HT-29 (cell line): ENCODE data around the gene ISLR2. TPM values are rescaled to one million over a fixed set of nuclear protein-coding genes. Genes with fewer than 3 reads are reported as not detected.

Experiments
- DNase-seq: peaks from one replicate; pipeline ENCODE4 v3.0.0-alpha.2; 2015; ENCODE audit warnings: low spot score
- total RNA-seq: library from RNA; depleted of rRNA; stranded (reverse); fragments of >200 nt; shearing (Covaris generic); gene quantifications from 2 replicates; pipeline ENCODE4 v1.2.3, GENCODE V29; 2014

Gene ISLR2
- total RNA-seq, 1 experiment from 2014 or later, result not detected

DNA sequence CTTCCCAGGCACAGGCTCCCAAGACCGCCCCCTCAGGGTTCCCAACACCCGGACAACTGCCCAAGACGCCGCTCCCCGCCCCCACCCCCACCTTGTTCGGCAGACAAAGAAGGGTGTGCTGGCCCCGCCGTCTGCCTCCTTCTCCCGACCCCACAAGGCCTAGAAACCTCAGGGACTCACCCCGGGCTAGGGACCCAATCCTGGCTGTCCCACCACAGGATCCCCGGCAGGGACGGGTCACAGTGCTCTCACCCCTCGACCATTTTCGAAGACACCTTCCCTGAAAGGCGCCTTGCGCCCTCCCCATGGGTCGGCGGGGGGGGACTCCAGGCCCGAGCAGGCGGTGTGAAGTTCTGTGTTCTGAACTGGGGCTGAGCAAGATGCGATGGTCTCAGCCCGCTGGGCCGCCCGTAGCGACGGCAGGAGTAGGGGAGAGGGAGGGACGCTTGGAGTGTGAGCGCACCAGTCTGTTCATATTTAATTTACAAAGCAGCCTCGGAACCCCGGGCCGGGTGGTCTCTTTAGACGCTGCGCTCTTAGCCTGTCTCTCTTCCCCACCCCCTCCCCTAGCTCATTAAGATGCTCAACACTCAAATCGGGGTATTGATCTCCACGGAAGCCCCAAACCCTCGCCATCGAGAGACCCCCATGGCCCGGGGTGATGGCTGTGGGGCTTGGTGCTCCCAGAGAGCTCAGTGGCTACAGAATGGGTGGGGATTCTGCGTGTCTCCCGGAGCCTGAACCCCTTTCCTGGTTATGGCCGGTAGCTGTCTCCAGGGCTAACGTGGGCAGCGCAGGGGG, 1.4 kb upstream of the ISLR2 start:
- no peak for DNase-seq

DNA sequence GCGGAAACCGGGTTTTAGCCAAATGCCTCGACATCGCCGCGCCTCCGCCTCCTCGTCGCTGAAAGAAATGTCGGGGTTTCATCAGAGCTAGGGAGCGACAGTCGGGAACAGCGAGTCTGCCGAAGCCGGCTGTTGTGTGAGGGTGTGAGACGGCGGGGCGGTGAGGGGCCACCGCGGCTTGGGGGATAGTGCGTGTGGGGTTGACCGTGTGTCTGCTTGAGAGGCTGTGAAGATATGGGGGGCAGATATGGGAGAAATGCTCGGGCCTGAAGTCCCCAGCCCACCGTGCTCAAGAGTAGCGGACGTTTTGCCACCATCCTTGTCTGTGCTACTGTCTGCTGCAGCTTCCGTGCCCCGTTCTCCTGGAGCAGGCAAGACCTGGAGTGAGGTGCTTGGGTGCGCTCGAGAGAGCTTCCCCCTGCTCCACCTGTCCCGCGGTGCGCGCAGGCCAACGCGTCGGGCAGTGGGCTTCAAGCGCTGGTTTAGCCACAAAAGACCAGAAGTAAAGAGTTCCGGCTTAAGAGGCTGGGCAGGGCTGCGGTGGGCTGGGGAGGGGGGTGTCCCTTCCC, 716 bp upstream of the ISLR2 start:
- no peak for DNase-seq

DNA sequence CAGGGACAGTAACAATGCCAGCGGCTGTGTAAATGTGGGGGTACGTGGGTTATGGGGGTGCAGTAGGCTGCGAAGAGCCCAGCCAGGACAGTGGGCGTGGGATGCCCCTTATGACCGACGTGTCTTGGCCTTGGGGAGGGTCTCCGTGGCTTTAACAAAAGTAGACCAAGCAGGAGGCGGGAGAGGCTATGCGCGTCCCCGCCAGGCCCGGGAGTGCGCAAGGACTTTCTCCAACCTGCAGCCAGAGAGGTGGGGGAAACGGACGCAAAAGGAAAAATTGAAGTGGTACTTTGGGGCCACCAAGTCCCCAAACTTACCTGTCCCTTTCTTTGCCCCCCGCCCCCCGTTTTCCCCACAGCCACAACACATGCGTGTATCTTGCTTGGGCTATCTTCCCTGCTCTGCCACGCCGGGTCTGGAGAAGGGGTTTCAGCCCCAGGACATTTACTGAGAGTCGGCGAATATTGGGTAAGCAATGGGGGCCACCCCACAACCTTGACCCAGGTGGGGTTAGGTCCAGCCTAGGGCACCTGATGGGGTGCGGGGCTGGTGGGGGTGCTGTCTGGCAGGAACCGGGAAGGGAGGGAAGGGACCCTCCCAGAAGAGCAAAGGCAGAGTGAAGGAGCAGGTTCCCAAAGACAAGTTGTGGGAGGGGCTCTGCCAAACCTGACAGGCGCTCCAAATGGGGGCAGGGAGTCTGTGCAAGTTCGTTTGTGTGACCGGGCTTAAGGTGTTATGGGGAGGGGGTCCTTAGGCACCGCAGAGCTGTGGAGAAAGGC, 652 bp downstream of the ISLR2 start:
- DNase-seq, result no peak

DNA sequence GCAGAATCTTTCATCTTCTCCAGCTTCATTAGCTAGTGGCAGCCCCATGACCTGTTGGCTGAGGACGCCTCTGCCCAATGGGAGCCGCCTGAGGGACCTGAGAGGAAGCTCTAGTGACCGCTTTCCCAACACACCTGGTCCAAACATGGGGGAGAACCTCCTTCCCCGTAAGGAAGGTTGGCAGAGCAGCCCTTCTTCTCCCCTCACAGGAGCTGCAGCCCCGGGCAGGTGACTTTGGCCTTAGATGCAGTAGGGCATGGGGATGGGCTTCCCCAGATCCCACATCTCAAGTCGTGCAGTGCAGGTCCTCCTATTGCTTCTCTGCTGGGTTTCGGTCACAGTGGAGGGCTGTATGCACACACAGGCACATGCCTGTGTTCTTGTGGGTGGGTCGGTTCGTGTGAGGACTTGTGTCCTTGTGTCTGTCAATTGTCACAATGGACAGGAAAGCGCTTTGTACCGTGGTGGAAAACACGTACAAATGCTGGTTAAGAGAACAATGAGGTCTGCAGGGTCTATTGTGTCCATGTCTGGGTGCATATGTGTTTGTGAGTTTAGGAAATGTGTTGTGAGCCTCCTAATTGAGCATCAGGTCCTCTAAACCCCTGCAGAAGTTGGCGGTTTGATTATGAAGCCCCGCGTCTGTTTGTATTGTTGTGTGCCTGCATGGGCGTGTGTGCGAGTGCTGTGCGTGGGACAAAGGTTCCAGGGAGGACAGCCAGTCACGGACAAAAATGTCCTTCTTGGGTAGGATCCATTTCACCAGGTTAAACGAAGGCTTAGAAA, 1.4 kb downstream of the ISLR2 start:
- DNase-seq, result no peak

DNA sequence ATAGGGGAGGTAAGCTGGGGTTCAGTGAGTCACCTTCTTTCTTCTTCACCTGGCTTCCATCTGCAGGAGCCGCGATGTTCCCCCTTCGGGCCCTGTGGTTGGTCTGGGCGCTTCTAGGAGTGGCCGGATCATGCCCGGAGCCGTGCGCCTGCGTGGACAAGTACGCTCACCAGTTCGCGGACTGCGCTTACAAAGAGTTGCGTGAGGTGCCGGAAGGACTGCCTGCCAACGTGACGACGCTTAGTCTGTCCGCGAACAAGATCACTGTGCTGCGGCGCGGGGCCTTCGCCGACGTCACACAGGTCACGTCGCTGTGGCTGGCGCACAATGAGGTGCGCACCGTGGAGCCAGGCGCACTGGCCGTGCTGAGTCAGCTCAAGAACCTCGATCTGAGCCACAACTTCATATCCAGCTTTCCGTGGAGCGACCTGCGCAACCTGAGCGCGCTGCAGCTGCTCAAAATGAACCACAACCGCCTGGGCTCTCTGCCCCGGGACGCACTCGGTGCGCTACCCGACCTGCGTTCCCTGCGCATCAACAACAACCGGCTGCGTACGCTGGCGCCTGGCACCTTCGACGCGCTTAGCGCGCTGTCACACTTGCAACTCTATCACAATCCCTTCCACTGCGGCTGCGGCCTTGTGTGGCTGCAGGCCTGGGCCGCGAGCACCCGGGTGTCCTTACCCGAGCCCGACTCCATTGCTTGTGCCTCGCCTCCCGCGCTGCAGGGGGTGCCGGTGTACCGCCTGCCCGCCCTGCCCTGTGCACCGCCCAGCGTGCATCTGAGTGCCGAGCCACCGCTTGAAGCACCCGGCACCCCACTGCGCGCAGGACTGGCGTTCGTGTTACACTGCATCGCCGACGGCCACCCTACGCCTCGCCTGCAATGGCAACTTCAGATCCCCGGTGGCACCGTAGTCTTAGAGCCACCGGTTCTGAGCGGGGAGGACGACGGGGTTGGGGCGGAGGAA, 2.6 kb downstream of the ISLR2 start:
- no peak for DNase-seq

DNA sequence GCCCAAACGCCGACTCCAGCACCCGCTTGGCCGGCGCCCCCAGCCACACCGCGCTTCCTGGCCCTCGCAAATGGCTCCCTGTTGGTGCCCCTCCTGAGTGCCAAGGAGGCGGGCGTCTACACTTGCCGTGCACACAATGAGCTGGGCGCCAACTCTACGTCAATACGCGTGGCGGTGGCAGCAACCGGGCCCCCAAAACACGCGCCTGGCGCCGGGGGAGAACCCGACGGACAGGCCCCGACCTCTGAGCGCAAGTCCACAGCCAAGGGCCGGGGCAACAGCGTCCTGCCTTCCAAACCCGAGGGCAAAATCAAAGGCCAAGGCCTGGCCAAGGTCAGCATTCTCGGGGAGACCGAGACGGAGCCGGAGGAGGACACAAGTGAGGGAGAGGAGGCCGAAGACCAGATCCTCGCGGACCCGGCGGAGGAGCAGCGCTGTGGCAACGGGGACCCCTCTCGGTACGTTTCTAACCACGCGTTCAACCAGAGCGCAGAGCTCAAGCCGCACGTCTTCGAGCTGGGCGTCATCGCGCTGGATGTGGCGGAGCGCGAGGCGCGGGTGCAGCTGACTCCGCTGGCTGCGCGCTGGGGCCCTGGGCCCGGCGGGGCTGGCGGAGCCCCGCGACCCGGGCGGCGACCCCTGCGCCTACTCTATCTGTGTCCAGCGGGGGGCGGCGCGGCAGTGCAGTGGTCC, 3.5 kb downstream of the ISLR2 start:
- DNase-seq, result no peak

DNA sequence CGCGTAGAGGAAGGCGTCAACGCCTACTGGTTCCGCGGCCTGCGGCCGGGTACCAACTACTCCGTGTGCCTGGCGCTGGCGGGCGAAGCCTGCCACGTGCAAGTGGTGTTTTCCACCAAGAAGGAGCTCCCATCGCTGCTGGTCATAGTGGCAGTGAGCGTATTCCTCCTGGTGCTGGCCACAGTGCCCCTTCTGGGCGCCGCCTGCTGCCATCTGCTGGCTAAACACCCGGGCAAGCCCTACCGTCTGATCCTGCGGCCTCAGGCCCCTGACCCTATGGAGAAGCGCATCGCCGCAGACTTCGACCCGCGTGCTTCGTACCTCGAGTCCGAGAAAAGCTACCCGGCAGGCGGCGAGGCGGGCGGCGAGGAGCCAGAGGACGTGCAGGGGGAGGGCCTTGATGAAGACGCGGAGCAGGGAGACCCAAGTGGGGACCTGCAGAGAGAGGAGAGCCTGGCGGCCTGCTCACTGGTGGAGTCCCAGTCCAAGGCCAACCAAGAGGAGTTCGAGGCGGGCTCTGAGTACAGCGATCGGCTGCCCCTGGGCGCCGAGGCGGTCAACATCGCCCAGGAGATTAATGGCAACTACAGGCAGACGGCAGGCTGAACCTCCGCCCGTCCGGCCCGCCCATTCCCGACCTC, 4.1 kb downstream of the ISLR2 start:
- peak; percentile 28 for DNase-seq

DNA sequence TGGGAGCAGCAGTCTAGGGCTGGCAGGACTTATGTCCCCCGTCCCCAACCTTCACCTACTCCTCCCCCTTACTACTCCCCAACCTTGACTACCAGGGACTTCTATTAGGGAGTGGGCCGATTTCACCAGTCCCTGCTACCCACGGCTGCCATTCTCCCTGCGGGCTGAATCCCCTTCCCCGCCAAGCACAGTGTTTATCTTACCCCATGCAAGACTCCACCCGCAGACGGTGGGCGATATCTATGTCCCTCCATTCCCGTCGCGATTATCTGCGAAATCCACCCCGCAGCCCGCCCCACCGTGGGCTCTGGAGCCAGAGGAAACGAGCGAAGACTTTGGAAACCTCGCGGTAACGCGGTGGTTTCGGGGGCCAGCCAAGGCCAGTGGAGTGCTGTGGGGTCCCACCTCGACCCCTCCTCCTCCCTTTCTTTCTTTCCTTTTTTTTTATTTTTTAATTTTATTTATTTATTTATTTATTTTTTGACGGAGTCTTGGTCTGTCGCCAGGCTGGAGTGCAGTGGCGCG, 4.7 kb downstream of the ISLR2 start:
- DNase-seq, result no peak

DNA sequence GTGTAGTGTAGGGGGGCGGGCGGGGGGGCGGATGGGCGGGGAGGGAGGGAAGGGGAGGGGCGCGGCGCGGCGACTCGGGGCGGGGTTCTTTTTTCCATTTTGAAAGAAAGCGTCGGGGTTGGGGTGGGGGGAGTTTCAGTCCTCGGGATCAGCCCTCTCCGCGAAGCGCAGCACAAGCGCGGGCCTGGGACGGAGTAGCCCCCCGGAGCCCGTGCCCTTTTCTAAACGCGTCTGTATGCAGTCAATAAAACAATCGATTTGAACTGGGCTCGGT, 6.1 kb downstream of the ISLR2 start:
- no peak for DNase-seq

DNA sequence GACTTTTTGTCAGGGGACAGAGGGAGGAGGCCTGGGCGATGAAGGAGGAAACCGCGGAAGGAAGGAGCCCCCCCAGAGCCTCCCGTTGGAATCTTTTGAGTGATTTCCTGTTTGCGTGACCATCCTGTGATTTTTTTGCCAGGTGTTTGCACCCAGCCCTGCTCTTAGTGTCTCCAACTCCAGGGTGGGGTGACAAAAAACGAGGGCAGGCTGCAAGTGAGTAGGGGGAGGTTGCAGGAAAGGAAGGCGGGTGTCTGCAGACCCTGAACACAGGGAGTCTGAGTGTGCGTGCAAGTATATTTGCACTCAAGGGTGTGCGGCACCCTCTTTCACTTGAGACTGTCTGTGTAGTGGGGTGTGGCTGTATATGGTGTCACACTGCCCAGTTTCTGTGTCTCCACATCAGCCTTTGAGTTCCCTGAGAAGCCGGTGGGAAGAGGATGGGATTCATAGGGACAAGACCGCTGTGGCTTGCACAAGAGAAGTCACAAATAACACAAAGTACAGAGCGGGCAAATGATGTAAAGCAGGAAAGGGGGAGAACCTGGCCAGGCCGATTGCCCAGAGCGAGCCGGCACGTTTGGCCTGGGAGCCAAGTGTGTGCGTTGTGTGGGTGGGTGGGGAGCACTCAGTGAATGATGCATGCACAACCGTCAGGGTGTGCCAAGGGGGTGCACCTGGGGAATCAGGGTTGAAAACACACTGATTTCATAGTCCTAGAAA, 6.6 kb downstream of the ISLR2 start:
- no peak for DNase-seq

DNA sequence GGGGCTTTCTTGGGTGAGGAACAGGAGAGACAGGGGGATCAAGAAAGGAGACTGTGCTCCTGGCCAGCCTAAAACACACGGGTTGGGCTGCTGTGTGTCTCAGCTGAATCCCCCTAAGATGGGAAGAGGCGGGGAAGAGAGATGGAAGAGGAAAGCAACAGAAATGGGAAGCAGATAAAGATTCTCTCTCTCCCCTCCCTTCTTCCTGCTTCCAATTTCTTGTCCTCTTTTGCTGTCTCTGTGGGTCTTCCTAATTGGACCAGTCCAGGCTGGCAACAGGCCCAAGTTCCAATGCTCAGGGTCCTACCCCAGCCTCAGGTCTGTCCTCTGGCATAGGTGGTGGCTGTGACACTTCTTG, 7.1 kb downstream of the ISLR2 start:
- no peak for DNase-seq

DNA sequence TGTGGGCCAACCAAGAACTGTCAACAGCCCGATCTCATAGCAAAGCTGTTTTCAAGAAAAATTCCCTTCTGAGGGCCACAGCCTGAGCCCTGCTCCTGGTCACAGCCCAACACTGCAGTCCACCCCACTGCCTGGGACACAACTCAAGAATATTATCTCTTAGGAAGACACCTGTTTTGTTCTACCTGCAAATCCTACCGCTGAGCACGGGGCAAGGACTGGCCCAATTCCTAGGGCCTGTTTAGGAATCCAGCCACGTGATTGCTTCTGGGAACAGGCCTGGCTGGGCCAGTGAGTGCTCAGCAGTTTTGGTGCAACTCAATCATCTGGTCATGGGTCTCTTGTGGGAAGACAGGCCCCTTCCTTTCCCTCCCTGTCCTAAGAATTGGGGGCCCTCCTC, 8.3 kb downstream of the ISLR2 start:
- DNase-seq, result no peak

DNA sequence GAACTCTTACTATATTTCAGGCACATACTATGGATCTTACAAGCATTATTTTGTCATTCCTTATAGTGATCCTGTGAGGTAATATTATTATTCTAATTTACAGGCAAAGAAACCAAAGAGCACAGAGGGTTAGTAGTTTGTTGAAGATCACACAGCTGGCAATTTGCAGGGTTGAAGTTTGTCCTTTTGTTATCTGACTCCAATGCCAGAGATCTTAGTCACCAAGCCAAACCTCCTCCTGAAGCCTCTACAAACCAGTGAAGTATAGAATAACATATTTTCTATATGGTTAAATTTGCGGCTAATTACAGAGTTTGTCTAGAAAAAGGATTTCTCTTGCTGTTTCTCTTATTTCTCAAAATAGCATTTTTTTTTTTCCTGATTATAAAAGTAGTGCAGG, 11.2 kb downstream of the ISLR2 start:
- DNase-seq, result no peak

DNA sequence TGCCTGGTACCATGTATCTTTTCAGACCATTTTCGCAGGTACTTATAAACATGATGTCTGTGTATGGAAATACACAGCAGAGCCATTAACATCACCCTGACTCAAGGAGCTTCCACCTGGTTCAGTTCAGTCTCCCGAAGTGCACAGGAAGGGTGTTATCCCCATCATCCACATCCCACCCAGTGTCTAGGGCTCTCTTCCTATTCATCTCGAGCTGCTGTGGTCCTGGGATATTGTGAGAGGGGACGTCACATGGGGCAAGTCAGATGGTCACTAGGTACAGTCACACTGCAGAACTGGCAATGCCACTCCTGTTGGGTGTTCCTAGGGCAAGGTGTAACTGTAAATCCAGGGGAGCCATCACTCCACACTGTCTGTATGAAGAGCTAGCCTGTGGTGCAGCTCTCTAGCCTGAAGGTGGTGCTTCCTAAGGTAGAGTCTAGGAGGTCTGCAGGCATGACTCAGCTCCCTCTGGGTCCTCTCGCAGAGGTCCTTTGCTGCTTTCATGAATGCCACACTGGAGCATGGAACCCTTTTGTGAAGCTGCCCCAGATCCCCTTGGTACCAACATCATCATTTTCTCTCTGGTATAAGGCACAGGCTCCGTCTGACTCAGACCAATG, 13.9 kb downstream of the ISLR2 start:
- peak; percentile 69 for DNase-seq

DNA sequence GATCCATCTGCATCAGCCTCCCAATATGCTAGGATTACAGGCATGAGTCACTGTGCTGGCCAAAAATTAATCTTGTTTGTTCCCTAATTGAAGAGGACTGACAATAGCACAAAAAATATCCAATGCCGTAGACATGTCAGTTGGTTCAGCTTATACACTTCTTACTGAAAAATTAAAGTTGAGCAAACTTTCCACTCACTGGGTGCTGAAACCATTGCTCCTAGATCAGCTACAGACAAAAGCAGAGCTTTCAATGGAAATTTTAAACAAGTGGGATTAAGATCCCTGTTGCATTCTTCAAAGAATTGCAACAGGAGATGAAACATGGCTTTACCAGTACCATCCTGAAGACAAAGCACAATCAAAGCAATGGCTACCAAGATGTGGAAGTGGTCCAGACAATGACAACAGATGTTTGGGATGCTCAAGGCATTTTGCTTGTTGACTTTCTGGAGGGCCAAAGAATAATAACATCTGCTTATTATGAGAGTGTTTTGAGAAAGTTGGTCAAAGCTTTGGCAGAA, 16.0 kb downstream of the ISLR2 start:
- DNase-seq, result no peak

DNA sequence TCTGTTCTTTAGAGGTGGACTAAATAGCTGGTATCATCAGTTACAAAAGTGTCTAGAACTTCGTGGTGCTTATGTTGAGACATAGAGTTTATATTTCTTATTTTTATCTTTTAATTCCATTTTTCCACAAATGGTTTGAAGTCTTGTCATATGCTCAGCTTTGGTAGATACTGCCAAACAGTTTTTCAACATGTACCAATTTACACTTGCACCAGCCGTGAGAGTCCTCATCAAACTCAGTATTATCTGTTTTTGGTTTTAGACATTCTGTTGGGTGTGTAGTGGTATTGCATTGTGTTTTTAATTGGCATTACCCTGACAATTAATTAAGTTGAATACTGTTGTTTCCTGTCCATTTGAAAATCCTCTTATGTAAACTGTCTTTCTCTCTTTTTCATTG, 16.7 kb downstream of the ISLR2 start:
- DNase-seq, result no peak

DNA sequence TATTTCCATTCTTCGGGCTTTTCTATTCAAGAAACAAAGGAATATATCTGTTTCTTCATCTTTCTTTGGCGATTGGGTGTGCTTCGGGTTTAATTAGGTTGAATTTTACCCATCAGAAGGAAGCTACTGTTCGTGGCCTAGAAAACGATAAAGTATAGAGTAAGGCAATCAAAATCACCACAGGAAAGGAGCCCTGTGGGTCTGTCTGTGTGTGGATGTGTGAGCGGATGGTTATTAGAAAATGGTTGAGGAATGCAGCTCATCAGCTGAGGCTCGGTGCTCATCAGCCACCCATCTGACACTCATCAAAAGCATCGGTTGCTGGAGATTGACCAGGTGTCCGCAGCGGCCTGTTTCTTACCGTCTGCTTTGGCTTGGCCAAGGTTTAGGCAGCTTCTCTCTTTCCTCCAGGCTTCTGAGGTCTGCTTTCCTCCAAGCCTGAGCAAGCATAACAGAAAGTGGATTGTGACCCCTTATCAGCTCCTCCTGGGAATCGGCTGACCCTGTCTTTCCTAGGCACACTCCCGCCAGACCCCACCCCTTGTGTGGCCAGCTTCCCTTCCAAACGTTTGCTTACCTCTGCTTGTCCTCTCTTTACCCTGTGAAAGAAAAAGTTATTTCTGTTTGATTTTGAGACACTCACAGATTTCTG, 25.5 kb downstream of the ISLR2 start:
- DNase-seq, result no peak
